AG08396 (cell line): ENCODE data around the gene ANKFN1.

Experiments
- DNase-seq: peaks from one replicate; pipeline ENCODE4 v3.0.0; 2012; ENCODE audit warnings: low spot score, mixed read lengths

The ANKFN1 gene

GRCh38 chr17:56445692-56446411 is 292.6 kb downstream of the ANKFN1 start:
- DNase-seq, result no peak

DNA sequence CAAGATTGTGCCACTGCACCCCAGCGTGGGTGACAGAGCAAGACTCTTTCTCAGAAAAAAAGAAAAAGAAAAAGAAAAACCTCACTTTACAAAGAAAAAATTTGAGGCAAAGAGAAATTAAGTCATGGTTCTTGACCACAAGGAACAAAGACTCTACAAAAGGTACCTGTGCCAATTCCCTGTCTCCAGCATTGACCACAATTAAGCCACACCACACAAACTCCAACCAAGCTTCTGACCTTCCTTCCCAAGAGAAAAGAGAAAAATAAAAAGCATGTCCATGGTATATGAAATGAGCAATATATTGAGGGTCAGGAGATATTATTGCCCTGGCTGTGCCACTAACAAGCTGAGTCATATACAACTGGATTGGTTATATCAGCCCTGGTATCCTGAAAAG is 293.9 kb downstream of the ANKFN1 start:
- no peak for DNase-seq

- no peak for DNase-seq
Observed at GRCh38 chr17:56448371-56448770, 295.1 kb downstream of the ANKFN1 start.

DNA sequence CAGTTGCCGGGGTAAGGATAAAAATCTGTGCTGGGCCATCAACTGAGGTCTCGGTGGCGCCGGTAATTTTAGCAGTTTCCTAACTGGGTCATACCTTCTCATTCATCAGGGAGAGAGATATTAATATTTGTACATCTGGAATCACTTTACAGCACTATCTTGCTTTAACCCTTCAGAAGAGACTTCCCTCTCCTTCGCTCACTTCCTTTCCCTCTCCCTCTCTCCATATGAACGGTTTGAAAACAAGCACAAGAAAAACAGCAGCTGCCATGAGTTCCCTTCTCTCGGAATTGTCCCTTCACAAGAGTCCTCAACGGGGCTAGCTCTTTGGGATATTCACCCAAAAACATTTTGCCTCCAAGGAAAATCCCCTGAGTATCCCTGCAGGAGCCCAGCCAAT is 295.9 kb downstream of the ANKFN1 start:
- no peak for DNase-seq

GRCh38 chr17:56451629-56452028 is 298.4 kb downstream of the ANKFN1 start:
- no peak for DNase-seq

DNA sequence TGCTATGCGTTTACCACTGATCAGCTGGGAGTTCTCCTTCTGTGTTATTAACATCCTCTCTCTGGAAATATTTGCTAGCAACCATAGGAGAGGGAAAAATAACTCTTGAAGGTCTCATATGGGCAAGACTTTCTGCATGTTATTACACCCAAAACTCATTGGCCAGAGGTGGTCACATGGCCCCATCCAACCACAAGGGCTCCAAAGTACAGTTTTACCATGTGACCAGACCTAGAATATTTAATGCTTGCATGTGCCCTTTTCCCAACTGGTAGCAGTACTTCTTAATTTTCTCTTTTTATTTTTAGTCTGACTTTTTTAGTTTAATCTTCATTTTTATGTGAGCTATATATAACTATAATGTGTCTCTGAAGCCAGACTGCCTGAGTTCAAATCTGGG is 299.2 kb downstream of the ANKFN1 start:
- DNase-seq, result no peak

GRCh38 chr17:56457501-56457900 is 304.2 kb downstream of the ANKFN1 start:
- DNase-seq, result no peak

DNA sequence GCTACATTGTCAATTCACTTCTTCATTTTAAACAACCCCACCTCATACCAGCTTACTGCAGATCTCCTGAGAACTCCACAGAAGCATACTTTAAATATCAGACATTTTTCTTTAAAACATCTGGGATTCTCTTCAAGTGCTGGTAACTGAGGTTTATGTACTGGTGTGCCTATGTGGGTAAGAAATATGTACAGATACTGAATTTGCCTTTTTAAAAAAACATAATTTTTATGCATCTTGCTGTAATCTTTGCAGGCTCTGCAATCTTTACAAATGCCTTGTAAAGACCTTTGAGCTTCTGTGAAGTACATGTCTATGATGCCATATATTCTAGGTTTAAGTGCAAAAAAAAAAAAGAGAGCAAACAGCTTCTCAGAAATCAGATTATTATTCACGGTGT is 312.6 kb downstream of the ANKFN1 start:
- no peak for DNase-seq

DNA sequence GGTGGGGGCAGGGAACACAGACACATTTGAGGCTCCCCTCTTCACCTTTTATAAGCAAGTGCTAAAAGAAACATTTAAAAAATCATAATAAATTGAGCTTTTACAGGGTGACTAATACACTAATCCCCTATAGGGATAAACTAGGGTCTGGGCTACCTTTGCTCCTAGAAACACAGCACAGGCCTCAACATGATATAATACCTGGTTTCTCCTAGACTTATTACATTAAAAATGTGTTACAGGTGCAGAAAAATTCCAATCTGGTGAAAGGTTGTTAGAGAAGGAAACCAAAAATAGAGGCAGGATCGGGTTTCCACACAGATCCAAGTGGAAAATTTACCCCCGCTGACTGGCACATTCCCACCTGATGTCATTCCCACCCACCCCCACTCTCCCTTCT is 315.6 kb downstream of the ANKFN1 start:
- no peak for DNase-seq

- no peak for DNase-seq
Observed at GRCh38 chr17:56471696-56472095, 318.4 kb downstream of the ANKFN1 start.

GRCh38 chr17:56475116-56475515 is 321.8 kb downstream of the ANKFN1 start:
- no peak for DNase-seq

GRCh38 chr17:56478836-56479447 is 325.7 kb downstream of the ANKFN1 start:
- DNase-seq, result peak; percentile 14

DNA sequence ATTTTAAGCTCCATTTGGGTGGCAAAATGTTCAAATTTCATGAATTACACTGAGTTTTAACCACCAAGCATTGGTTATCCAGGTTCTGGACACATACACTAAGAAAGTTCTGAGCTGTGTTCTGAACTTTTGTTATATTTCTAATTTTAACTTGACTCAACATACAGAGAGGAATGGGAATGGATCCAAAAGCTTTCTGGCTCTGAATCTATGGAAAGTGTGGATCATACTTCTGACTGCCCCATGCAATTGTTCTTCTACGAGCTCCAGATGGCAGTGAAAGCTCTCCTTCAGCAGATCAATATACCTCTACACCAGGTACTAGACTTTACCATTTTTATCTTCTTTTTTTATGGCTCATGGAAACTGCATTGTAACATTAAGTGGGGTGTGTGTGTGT is 327.2 kb downstream of the ANKFN1 start:
- no peak for DNase-seq

GRCh38 chr17:56481659-56482058 is 328.4 kb downstream of the ANKFN1 start:
- DNase-seq, result no peak

GRCh38 chr17:56482229-56482628 is 329.0 kb downstream of the ANKFN1 start:
- no peak for DNase-seq

DNA sequence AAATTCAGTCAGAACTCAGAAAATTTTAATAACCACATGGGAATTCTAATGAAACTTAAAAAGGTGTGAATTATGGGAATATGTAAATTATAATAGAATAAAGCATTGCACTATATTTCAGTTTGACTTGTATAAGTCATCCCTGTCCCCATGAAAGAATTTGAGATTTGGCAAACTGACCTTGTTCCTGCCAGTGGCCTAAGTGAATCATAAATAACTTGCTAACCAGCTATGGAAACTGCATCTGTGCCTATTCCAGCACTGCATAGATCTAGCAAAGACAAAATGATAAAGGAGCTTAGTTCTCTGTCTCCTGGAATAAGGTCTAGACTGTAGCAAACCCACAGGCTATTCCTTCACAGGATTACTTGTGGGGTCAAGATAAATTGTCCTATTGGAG is 333.5 kb downstream of the ANKFN1 start:
- DNase-seq, result no peak

GRCh38 chr17:56488800-56489199 is 335.5 kb downstream of the ANKFN1 start:
- no peak for DNase-seq

GRCh38 chr17:56489980-56490379 is 336.7 kb downstream of the ANKFN1 start:
- DNase-seq, result no peak

- DNase-seq, result no peak
Observed at GRCh38 chr17:56495556-56495955, 342.3 kb downstream of the ANKFN1 start.

DNA sequence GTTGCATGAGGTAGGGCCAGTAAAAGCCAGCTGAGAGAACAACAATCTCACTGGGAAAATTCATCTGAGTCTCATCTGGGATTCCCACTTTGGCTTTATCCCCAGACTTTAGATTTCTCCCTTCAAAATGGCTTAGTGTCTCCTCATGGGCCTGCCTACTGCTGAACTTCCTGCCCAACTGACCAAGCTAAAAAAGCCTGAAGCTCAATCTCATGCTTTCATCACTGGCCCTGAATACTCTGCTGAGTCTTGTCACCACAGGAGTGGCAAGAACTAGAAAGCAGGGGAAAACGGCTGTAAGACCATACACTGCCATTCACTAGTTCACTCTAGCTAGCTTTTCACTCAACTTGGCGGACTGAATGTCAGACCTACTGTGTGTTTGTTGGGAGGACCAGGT is 343.9 kb downstream of the ANKFN1 start:
- no peak for DNase-seq

DNA sequence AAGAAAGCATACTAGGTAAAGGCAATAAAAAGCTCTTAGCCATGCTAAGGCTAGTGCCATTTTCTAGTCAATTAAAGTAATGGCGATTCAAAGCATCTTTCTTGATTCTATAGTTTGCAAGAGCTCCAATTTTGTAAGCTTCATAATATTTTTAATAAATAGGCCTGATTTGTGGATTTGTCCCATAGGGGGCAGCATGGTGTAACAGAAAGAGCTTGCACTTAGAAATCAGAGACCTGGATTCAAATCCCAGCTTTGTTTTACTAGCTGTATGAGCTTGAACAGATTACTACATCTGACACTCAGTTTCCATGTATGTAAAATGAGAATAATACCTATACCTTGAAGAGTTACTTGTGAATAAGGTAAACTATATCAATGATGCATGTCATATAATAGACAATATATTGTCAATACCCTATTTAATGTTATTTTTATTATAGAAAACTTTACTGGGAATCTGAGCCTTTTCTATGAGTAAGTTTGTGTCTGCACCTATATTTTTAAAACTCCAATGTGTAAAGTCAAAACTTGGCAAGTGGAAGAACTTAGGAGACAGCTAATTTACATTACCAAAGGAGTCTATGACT is 346.6 kb downstream of the ANKFN1 start:
- DNase-seq, result no peak

DNA sequence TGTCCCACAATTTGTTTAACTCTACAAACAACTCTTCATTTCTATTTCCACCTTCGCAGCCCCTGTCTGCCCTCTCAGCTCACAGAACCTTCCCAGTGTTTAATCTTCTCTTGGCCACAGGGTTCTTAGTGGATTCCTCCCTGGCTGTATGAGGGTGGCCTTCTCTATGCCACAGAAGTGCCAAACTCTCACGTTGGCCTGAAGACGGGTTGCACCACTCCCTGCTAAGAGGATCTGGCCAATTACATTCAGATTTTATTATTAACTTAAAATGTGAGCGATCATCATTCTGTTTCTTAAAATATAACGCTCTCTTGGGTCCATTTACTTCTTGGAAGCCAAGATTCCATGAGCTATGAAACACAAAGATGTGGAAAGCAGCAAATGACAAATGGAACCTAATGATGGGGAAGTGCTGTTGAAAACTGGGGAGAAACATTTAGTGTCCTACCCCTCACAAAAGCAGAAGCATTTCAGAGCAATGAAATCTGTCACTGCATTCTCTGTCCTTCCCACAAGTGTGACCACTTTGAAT is 348.9 kb downstream of the ANKFN1 start:
- no peak for DNase-seq

GRCh38 chr17:56505154-56505756 is 352.0 kb downstream of the ANKFN1 start:
- no peak for DNase-seq
